PFSK-1 (cell line): ENCODE results near the gene BCAS3.

Source experiments
- POLR2AphosphoS5 ChIP-seq: IDR thresholded peaks from 2 replicates; pipeline ENCODE4 v1.6.1; 2012; ENCODE audit warnings: low read depth, mild to moderate bottlenecking, control low read depth, low read length, moderate library complexity
- SIN3A ChIP-seq: IDR thresholded peaks from 2 replicates; pipeline ENCODE4 v1.6.1; 2012; ENCODE audit warnings: mild to moderate bottlenecking, low read length, moderate library complexity, borderline replicate concordance; ENCODE audit not compliant: insufficient read depth
- TF ChIP-seq, protein P1 (sequence below), 2 experiments: IDR thresholded peaks; 2 replicates each; pipeline versions ENCODE4 v1.6.1 to v1.8.0; 2011 to 2012; ENCODE audit warnings: low read depth in 2 of 2, low read length in 2 of 2, control low read depth in 1 of 2, inconsistent platforms in 1 of 2, mild to moderate bottlenecking in 1 of 2, moderate library complexity in 1 of 2; ENCODE audit not compliant: insufficient read depth in 1 of 2

DNA sequence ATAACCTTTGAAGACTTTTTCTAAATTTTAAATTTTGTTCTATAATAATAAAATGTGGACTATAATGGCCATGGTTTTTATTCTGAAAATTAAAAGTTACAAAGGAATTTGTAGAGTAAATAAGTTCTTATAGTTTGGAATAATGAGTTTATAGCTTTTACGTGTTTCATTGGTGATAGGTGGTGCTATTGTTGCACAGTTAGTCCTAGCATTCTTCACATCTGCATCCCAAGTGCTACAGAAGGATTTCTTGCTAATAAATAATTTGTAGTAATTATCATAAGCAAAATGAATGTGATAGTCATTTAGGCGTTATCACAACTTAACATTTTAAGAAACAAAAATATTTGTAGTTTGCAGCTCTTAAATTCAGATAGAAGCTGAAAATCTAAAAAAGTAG lies 67.9 kb downstream of the BCAS3 start:
- no peak for TF ChIP-seq SIN3A
- no peak for TF ChIP-seq POLR2AphosphoS5
- TF ChIP-seq, protein P1, sequence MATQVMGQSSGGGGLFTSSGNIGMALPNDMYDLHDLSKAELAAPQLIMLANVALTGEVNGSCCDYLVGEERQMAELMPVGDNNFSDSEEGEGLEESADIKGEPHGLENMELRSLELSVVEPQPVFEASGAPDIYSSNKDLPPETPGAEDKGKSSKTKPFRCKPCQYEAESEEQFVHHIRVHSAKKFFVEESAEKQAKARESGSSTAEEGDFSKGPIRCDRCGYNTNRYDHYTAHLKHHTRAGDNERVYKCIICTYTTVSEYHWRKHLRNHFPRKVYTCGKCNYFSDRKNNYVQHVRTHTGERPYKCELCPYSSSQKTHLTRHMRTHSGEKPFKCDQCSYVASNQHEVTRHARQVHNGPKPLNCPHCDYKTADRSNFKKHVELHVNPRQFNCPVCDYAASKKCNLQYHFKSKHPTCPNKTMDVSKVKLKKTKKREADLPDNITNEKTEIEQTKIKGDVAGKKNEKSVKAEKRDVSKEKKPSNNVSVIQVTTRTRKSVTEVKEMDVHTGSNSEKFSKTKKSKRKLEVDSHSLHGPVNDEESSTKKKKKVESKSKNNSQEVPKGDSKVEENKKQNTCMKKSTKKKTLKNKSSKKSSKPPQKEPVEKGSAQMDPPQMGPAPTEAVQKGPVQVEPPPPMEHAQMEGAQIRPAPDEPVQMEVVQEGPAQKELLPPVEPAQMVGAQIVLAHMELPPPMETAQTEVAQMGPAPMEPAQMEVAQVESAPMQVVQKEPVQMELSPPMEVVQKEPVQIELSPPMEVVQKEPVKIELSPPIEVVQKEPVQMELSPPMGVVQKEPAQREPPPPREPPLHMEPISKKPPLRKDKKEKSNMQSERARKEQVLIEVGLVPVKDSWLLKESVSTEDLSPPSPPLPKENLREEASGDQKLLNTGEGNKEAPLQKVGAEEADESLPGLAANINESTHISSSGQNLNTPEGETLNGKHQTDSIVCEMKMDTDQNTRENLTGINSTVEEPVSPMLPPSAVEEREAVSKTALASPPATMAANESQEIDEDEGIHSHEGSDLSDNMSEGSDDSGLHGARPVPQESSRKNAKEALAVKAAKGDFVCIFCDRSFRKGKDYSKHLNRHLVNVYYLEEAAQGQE (IDR thresholded peaks at IDR 0.05; ENCODE audit: insufficient read depth in 1 of 2, low read depth in 2 of 2, low read length in 2 of 2) = no peak
